NCI-H1436 (cell line): Measurements from ENCODE around the gene TTC28.

Experiments used
- DNase-seq: peaks from one replicate; lab custom pipeline; 2025; lab: John Stamatoyannopoulos, UW

TTC28 gene

GRCh38 chr22:28047740-28048139, 631.9 kb downstream of the TTC28 start:
- no peak for DNase-seq

- DNase-seq = no peak
These were observed 633.5 kb downstream of the TTC28 start for GRCh38 chr22:28046100-28046499.

DNA sequence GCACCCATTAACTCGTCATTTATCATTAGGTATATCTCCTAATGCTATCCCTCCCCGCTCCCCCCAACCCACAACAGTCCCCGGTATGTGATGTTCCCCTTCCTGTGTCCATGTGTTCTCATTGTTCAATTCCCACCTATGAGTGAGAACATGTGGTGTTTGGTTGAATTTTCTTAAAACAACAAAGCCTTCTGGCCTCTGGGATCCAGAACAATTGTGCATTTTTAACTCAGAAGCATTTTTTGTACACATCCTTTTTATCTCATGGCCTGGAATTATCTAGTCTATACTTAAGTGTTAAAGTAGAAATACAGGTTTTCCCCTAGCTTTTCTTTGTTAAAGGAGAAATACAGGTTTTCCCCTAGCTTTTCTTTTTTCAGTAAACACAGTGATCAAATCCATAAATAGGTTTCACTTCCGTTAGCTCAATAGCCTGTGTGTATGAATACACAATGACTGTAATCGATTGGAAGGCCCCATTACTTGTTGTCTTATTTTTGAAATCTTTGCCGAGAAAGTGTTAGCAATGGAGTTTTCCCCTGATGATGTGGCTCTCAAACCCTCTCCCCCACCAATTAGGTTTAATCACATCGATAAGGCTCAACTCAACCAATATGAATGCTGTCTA, 635.0 kb downstream of the TTC28 start:
- no peak for DNase-seq

- no peak for DNase-seq
These were observed 636.4 kb downstream of the TTC28 start for GRCh38 chr22:28043266-28043665.

DNA sequence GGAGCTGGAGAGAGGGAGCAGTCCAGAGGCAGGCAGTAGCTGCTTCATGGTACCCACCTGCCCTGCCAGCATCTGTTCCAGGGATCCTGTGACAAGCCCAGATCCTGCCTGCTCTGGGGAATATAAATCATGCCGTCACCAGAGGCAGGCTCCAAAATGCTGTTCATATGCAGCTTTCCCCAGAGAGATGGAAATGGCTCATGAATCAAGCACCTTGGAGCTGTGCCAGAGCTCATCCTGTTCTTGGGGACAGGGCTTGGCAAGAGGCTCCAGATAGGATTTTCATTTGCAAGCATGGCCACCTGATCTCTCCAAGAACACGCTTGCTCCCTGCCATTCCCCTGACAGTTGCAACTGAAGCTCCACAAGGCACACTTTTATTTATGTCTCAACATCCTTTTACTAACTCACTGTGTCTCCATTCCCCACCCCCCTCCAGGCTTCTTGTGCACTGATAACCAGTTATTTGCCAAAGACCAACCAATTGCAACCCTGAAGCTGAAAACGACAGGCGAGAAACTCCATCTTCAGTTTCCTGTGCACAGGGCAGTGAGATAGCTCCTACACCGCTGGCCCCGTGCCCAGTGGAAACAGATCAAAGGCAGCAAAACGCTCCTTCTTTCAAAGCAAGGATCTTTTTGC, 644.8 kb downstream of the TTC28 start:
- DNase-seq = peak; percentile 96

DNA sequence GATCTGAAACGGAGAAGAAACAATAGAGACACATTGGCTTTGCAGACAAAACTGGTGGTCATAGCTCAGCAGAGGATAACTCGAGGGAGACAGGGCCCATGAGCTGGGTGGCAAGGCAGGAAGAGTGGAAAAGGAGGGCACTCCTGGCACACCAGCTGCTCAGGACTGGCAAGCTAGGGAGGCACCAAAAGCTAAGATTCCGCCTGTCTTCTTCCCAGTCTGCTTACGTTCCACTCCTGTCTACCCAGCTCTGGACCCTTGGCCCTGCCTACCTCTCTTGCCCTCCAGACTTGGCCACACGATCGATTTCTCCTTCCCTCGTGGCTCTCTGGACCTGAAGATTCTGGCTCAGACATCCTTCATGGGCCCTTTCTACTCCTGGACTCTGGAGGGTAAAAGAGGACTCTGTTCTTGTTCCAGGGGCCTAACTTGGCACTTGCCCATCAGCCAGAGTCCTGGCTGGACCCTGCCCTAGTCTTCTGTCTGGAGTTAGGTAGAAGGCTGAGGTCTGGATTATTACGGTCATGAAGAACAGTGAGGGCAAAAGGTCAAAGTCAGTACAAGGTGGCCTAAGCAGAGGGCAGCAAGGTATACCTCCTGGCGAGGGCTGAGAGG, 645.4 kb downstream of the TTC28 start:
- no peak for DNase-seq

GRCh38 chr22:28032861-28033260, 646.8 kb downstream of the TTC28 start:
- DNase-seq = peak; percentile 89

- DNase-seq = no peak
These were observed 648.2 kb downstream of the TTC28 start for GRCh38 chr22:28031383-28031922.

- no peak for DNase-seq
These were observed 649.2 kb downstream of the TTC28 start for GRCh38 chr22:28030473-28030872.

DNA sequence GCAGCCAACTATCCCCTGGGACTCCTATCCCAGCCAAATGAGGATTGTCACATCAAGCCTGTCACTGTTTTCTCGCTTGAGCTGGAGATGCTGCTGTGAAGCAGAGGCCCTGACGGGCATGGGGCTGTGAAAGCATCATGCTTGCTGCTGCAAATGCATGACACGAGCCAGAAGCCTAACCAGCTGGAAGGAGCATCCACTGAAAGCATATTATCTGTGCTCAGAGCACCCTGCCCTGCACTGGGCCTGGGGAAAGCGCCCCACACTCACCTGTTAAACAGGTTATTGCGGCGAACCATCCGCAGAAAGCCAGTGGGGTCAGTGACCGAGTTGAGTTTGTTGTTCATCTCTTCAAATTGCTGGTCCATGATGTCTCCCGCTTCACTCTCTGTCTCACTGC, 649.7 kb downstream of the TTC28 start:
- DNase-seq = no peak

DNA sequence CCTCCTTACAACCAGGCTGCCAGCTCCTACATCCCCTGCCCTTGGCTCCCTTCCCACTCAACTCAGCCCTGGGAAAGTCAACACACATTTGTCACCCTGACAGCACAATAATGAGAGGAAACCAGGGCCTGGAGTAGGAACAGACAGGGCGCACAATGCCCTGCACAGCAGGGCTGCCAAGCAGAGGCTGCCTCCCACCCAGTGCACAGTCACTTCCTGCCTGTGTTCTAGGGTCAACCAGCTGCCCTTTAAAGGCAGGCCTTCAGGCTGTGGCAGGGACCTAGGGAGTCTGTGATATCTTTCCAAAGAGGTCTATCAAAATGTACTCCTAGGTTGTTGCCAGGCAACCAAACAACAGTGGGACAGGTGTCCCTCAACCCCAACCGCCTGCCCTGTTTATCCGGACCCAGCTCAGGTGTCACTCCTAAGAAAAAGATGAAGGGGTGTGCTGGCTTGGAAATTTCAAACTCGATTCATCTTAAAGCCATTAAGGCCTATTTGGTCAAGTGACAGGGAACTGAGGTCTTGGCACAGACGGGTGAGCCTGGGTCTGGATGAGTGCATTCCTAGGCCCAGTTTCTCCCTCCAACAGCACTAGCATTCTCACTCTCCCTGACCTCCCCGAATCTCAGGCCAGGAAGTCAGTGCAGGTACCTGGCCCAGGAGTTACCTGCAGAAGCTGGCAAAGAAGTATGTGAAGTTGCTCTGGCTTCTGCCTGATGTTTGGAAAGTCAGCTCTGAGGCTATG, 650.3 kb downstream of the TTC28 start:
- peak; percentile 71 for DNase-seq

DNA sequence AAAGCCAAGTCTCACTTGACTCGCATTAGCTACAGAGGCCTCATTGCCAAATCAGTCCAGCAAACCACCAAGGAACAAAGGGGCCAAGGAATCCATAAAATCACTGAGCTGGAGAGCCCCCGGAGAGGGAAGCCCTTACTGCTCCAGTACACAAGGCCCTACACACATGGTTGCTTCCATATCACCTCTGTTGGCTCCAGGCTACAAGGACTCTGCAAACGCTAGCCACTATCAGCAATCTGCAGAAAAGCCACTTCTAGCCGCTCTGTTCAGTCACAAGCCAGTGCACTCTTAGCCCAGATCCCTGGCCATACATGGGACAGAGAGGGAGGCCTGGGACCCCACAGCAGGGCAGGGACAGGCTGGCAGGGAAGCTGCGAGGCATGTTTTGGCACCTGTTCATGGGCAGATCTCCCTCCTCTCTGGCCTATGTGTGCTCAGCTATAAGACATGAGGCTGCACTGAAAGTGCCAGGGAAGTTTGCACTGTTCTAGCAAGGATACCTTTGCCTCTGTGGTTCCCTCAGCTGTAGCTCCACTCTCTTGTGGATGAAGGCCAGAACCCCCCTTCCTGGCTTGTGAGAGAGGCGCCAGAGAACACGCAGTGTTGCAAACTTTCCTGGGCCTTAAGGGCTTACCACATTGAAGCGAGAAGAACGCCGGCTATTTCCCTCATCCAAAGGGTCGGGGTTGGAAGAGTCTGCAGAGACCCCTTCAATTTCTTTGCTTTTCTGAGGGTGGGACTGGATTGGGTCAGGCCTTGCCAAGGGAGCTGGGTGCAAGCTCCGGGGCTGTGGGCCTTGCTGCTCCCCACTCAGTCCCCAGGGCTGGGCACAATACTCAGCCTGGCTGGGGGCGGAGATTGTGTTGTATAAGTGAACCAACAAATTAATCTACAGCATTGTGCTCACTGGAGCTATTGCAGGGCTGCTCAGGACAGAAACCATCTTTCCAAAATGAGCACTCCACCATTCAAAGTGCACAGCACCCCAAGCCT, 651.9 kb downstream of the TTC28 start:
- no peak for DNase-seq

DNA sequence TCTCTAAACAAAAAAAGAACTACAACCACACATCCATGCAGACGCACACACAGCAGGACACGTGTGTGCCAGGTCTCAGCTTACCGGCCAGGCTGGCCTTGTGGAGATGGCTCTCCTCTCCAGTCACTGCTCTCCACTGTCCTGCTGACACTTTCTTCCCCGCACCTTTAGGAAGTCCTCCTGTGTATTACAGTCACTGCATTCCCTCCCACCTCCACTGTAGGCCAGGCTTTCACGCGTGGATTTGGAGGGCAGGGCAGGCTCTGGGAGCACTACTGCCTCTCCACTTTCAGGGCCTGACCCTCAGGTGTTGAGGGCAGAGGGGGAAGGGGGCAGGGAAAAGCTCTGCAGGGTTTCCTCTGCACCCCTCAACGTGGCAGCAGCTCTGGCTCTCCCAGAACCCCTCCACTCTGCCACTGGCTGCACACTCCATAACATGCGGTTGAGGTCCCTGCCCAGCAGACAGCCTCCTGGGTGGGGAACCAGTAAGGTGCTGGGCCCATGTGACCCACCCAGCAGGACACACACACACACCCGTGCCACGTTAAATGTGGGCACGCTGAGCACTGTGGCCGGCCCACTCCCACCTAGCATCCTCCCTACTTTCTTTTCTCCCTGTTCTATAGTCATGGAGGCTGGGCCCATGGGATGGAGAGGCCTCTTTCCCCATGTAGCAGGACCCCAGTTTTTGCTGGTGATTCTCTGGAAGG, 653.6 kb downstream of the TTC28 start:
- no peak for DNase-seq

GRCh38 chr22:28025333-28025732, 654.3 kb downstream of the TTC28 start:
- DNase-seq = no peak

DNA sequence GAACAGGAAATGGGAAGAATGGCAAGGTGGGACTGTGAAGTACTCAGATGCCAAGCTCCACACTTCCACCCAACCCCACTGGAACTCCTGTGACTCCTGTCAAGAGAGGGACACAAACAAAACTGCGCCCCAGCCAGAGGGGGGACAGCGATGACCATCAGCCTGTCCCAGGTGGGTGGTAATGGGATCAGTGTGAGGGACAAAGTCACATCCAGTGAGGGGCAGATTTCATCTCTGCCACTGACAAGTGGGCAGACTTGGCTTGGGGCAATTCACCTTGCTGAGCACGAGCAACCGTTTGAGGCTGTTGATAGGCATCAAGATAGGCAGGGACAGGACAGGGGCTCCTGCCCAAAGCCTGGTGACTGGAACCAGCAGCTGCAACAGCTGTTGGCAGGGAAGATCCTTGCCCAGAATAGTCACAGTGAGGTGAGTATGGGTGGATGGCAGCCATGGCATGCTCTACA, 655.2 kb downstream of the TTC28 start:
- DNase-seq = no peak

- DNase-seq = peak; percentile 40
These were observed 655.9 kb downstream of the TTC28 start for GRCh38 chr22:28023774-28024173.

DNA sequence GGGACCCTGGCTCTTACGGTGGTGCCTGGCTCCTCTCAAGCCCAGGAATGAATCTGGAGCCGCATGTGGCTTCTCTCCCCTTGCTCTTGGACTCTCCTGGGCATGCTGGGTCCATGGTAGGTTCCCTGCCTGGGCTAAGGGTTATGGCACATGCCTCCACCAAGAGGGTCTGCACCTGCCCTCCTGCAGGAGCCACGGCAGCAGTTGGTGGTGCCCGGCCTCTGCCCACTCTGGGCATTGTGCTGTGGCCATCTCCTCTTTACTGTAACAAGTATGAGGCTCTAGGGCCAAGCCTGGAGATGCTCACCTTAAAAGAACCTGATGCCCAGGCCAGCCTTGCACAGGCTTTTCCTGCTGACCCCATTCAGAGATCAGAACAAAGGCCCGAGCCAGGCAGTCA, 656.6 kb downstream of the TTC28 start:
- DNase-seq = no peak

DNA sequence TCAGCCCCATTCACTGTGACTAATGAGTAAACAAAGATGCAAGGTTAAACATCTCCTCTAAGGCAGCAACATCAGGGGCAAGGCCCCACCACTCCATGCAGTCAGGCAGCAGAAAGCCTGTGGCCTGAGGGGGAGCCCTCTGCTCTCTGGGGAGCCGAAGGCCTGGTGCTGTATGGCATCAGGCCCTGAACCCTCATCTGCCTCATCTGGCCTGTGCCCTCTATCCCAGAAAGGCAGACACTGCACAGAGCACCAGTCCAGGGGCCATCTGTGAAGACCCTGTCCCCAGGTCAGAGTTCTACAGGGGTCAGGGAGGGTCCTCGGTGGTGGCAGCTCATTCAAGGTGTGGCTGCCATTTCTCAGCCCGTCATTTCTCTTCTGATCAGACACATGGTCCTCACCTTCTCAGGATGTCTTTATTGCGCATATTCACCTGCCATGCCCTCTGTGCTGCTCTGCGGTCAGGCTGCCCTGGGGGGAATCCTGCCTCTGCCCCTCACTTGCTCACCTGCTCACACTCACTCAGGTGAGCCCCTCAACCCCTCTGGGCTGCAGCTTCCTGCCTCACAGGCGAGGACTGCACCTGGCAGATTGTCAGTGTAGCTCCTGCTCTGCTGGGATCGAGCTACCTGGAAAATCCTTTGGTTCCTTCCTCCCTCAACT, 657.5 kb downstream of the TTC28 start:
- DNase-seq = no peak

GRCh38 chr22:28021116-28021997, 658.3 kb downstream of the TTC28 start:
- no peak for DNase-seq
